HEK293 (cell line): ENCODE data around the gene PRTG.
"Not testable (repeated sequence)": the region's sequence is repeated elsewhere in the genome, so short reads cannot be mapped to it uniquely, and the experiment has no call there.

Experiments
- CTCF ChIA-PET: fragments of 350-600 bp; formaldehyde crosslinking; extraction: SDS; loops from one replicate; lab custom pipeline; 2021; ENCODE audit warnings: antibody characterized with exemption; lab: Yijun Ruan, JAX
- POLR2A ChIA-PET: fragments of 300-600 bp; formaldehyde crosslinking; extraction: SDS; loops from one replicate; lab custom pipeline; 2020; ENCODE audit warnings: antibody characterized with exemption, inconsistent platforms; lab: Yijun Ruan, JAX
- H3K27ac ChIP-seq: fragments of 200-500 bp; sonication (Bioruptor generic); 2 replicates; pipeline ENCODE4 v1.5.1; 2014; ENCODE audit warnings: low read depth, low read length, control low read depth, inconsistent platforms; ENCODE audit errors: extremely low read depth
- H3K36me3 ChIP-seq, 2 experiments: fragments of 200-500 bp in 1 of 2; sonication (Bioruptor generic) in 1 of 2; 1 replicate in 1 of 2; 2 replicates in 1 of 2; pipeline ENCODE4 v1.5.1; 2014 to 2017; ENCODE audit warnings: inconsistent platforms in 2 of 2, low read length in 2 of 2; ENCODE audit not compliant: control insufficient read depth in 2 of 2, insufficient read depth in 1 of 2
- H3K4me1 ChIP-seq: fragments of 200-500 bp; sonication (Bioruptor generic); 2 replicates; pipeline ENCODE4 v1.5.1; 2014; ENCODE audit warnings: mild to moderate bottlenecking, low read length, inconsistent platforms; ENCODE audit not compliant: control insufficient read depth, insufficient read depth
- H3K4me3 ChIP-seq: 2 replicates; pipeline ENCODE4 v1.5.1; 2011; ENCODE audit warnings: low read depth, mild to moderate bottlenecking, control low read depth, low read length, moderate library complexity
- H3K9me3 ChIP-seq: fragments of 200-500 bp; sonication (Bioruptor generic); 2 replicates; pipeline ENCODE4 v1.5.1; 2014; ENCODE audit warnings: low read depth, low read length, inconsistent platforms; ENCODE audit not compliant: control insufficient read depth, insufficient read depth
- BCL11B ChIP-seq: fragments of 450-650 bp; formaldehyde crosslinking; IDR thresholded peaks from 2 replicates; pipeline ENCODE4 v1.5.1; 2016; ENCODE audit warnings: low read depth, missing biosample characterization, missing genetic modification characterization
- KLF1 ChIP-seq: fragments of 450-650 bp; formaldehyde crosslinking; IDR thresholded peaks from 2 replicates; pipeline ENCODE4 v1.5.1; 2016; ENCODE audit warnings: missing biosample characterization, missing genetic modification characterization
- KLF8 ChIP-seq: fragments of 450-650 bp; formaldehyde crosslinking; IDR thresholded peaks from 2 replicates; pipeline ENCODE4 v1.5.1; 2016; ENCODE audit warnings: missing biosample characterization, missing genetic modification characterization
- MEIS1 ChIP-seq: sonication (generic); formaldehyde crosslinking; IDR thresholded peaks from 2 replicates; pipeline ENCODE4 v1.8.1; 2022; ENCODE audit warnings: missing genetic modification reagents, mild to moderate bottlenecking, borderline replicate concordance
- RBAK ChIP-seq: fragments of 450-650 bp; formaldehyde crosslinking; IDR thresholded peaks from 2 replicates; pipeline ENCODE4 v1.5.1; 2016; ENCODE audit warnings: missing biosample characterization, missing genetic modification characterization
- REST ChIP-seq: fragments of 450-650 bp; formaldehyde crosslinking; IDR thresholded peaks from 2 replicates; pipeline ENCODE4 v1.5.1; 2016; ENCODE audit warnings: missing biosample characterization, missing genetic modification characterization
- SCRT2 ChIP-seq: fragments of 450-650 bp; formaldehyde crosslinking; IDR thresholded peaks from 2 replicates; pipeline ENCODE4 v1.5.1; 2016; ENCODE audit warnings: missing biosample characterization, missing genetic modification characterization
- TCF7L2 ChIP-seq: IDR thresholded peaks from 2 replicates; pipeline ENCODE4 v1.6.1; 2011; ENCODE audit warnings: low read depth, mild to moderate bottlenecking, inconsistent platforms, low read length, moderate library complexity, borderline replicate concordance
- ZBTB20 ChIP-seq: fragments of 450-650 bp; formaldehyde crosslinking; IDR thresholded peaks from 2 replicates; pipeline ENCODE4 v1.5.1; 2016; ENCODE audit warnings: missing biosample characterization, missing genetic modification characterization
- ZBTB21 ChIP-seq: fragments of 450-650 bp; formaldehyde crosslinking; IDR thresholded peaks from 2 replicates; pipeline ENCODE4 v1.5.1; 2017; ENCODE audit warnings: missing biosample characterization, missing genetic modification characterization
- ZBTB48 ChIP-seq: fragments of 450-650 bp; formaldehyde crosslinking; IDR thresholded peaks from 2 replicates; pipeline ENCODE4 v1.5.1; 2016; ENCODE audit warnings: missing biosample characterization, missing genetic modification characterization
- ZFP41 ChIP-seq: fragments of 450-650 bp; formaldehyde crosslinking; IDR thresholded peaks from 2 replicates; pipeline ENCODE4 v1.5.1; 2016; ENCODE audit warnings: missing biosample characterization, missing genetic modification characterization, borderline replicate concordance
- ZNF10 ChIP-seq: fragments of 450-650 bp; formaldehyde crosslinking; IDR thresholded peaks from 2 replicates; pipeline ENCODE4 v1.5.1; 2017; ENCODE audit warnings: missing biosample characterization, missing genetic modification characterization
- ZNF132 ChIP-seq: fragments of 450-650 bp; formaldehyde crosslinking; IDR thresholded peaks from 2 replicates; pipeline ENCODE4 v1.5.1; 2017; ENCODE audit warnings: missing biosample characterization, missing genetic modification characterization, borderline replicate concordance
- ZNF211 ChIP-seq: fragments of 450-650 bp; formaldehyde crosslinking; IDR thresholded peaks from 2 replicates; pipeline ENCODE4 v1.5.1; 2016; ENCODE audit warnings: low read depth, missing biosample characterization, missing genetic modification characterization
- ZNF585B ChIP-seq: fragments of 450-650 bp; formaldehyde crosslinking; IDR thresholded peaks from 2 replicates; pipeline ENCODE4 v1.5.1; 2016; ENCODE audit warnings: missing biosample characterization, missing genetic modification characterization
- ZNF654 ChIP-seq: fragments of 450-650 bp; formaldehyde crosslinking; IDR thresholded peaks from 2 replicates; pipeline ENCODE4 v1.5.1; 2016; ENCODE audit warnings: low read depth, missing biosample characterization, missing genetic modification characterization
- ZNF76 ChIP-seq: fragments of 450-650 bp; formaldehyde crosslinking; IDR thresholded peaks from 2 replicates; pipeline ENCODE4; 2016; ENCODE audit warnings: low read depth, missing biosample characterization, missing genetic modification characterization, borderline replicate concordance
- ZNF777 ChIP-seq: fragments of 450-650 bp; formaldehyde crosslinking; IDR thresholded peaks from 2 replicates; pipeline ENCODE4 v1.5.1; 2017; ENCODE audit warnings: missing biosample characterization, missing genetic modification characterization, borderline replicate concordance
- ZNF785 ChIP-seq: fragments of 450-650 bp; formaldehyde crosslinking; IDR thresholded peaks from 2 replicates; pipeline ENCODE4 v1.5.1; 2016; ENCODE audit warnings: missing biosample characterization, missing genetic modification characterization
- ZNF837 ChIP-seq: fragments of 450-650 bp; formaldehyde crosslinking; IDR thresholded peaks from 2 replicates; pipeline ENCODE4 v1.5.1; 2016; ENCODE audit warnings: missing biosample characterization, missing genetic modification characterization
- ZSCAN16 ChIP-seq: fragments of 450-650 bp; formaldehyde crosslinking; IDR thresholded peaks from 2 replicates; pipeline ENCODE4 v1.5.1; 2016; ENCODE audit warnings: missing biosample characterization, missing genetic modification characterization
- ZSCAN23 ChIP-seq: fragments of 450-650 bp; formaldehyde crosslinking; IDR thresholded peaks from 2 replicates; pipeline ENCODE4 v1.5.1; 2016; ENCODE audit warnings: missing biosample characterization, missing genetic modification characterization
- TF ChIP-seq, protein P1 (sequence below): fragments of 450-650 bp; formaldehyde crosslinking; IDR thresholded peaks from 2 replicates; pipeline ENCODE4 v1.5.1; 2016; ENCODE audit warnings: missing biosample characterization, missing genetic modification characterization

Gene PRTG

DNA sequence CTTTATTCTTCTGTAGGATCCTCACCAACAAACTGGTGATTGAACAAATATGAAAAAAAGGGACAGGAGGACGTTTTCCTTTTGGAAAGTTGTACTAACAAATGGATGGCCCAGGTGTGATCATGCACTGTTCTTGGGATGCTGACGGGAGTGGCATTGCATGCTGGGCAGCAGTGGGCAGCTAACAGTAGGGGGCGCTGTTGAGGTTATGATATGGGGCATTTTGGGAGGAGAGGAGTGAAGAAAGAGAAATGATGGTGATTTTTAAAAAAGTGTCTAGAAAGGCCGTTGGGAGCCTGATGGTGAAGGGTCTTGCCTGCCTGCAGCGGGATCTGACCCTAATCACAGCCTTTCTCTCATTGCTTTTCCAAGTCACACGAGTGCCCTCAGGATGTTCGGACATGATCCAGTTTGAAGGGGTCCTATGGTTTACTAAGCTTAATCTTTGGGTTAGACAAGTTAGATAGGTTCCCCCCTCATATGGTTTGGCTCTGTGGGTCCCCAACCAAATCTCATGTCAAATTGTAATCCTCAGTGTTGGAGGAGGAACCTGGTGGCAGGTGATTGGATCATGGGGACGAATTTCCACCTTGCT is 46.2 kb upstream of the PRTG start (continued):
- TF ChIP-seq ZNF10 (tag by site-specific recombination), result no peak
- TF ChIP-seq ZNF585B (tag by site-specific recombination), result no peak
- no peak for TF ChIP-seq ZBTB20
- no peak for TF ChIP-seq ZNF777
- TF ChIP-seq ZNF76 (tag by site-specific recombination), result no peak
- no peak for TF ChIP-seq ZFP41 (tag by site-specific recombination)
- TF ChIP-seq TCF7L2, result no peak
- TF ChIP-seq ZNF654, result peak; percentile 19; the same call in 1 of the 2 replicates
- no peak for TF ChIP-seq ZNF785 (tag by site-specific recombination)

DNA sequence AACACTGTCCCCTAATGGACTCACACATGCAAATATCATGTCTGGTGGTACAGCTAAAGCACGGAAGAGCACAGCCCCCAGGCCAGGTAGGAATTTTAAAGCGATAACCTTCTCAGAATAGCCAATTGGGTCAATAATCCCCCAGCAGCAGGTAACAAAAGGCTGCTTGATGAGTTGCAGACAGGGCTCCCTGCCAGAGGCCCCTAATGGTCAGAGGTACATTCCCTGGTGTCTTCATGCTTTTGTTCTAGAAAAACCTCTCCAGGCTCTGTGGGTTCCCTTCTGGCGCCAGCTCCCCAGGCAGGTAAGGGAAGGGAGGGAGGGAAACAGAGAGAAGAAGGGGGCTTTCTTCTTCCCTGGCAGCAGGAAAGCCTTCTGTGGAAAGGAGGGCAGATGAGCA is 43.4 kb upstream of the PRTG start:
- Histone ChIP-seq H3K4me3 (no peak overlapping the region), H3K27ac (no peak overlapping the region), H3K4me1 (0 out of 2 replicates have a peak, but pooled peaks cover 3% of the 10 kb centered on the region)
- CTCF ChIA-PET, result interaction anchor here (0.6 to 1.0 kb wide), 4 partner anchors 9 to 91 kb away, joined by 3 read pairs; no protein-coding TSS in a partner anchor
- TF ChIP-seq ZSCAN23 (no peak), KLF8 (no peak), ZNF132 (tag by site-specific recombination) (no peak)
- TF ChIP-seq, all 188 proteins: peak for 0
- POLR2A ChIA-PET, result no interaction called here
- Histone ChIP-seq H3K36me3 (no peaks in the 10 kb centered on the region), H3K9me3 (no peaks in the 10 kb centered on the region)

DNA sequence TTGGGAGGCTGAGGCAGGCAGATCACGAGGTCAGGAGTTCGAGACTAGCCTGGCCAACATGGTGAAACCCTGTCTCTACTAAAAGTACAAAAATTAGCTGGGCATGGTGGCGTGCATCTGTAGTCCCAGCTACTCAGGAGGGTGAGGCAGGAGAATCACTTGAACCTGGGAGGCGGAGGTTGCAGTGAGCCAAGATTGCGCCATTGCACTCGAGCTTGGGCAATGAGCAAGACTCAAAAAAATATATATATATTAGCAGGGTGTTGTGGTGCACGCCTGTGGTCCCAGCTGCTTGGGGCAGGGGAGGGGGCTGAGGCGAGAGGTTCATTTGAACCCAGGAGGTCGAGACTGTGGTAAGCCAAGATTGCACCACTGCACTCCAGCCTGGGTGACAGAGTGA is 42.6 kb upstream of the PRTG start:
- not testable (repeated sequence) for H3K36me3 ChIP-seq

DNA sequence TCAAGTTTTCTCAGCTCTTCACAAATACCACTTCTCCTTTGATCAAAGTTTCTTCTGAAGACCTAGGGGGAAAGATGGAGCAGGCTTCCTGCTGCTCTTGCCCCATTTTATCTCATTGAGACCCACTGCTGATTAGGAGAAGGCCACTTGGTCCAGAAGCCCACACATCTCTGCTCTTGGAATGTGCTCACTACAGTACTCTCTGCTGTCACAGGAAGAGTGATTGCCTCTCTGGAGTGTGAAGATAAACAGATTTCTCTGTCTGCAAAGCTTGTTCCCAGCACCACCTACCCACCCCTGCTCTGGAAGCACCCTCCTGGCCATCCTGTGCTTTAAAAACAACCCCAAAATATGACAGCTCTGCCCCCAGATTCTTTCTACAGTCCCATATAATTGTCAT is 41.3 kb upstream of the PRTG start:
- Histone ChIP-seq H3K9me3 (no peaks in the 10 kb centered on the region), H3K4me1 (0 out of 2 replicates have a peak, but pooled peaks cover 2% of the 10 kb centered on the region), H3K27ac (peak overlapping the region; percentile 16; the same call in 1 of the 2 replicates), H3K36me3 (no peaks in the 10 kb centered on the region), H3K4me3 (no peak overlapping the region)
- TF ChIP-seq REST (tag by site-specific recombination) (no peak), ZBTB20 (0 out of 2 replicates have a peak, but pooled peaks have one; percentile 13)
- POLR2A ChIA-PET, result no interaction called here
- CTCF ChIA-PET, result no interaction called here

More for the DNA sequence above, 42.6 kb upstream of the PRTG start:
- H3K9me3 ChIP-seq, POLR2A ChIA-PET, H3K27ac ChIP-seq, H3K4me3 ChIP-seq, H3K4me1 ChIP-seq: not testable (repeated sequence)
- CTCF ChIA-PET, result interaction anchor here (0.6 to 0.8 kb wide), 2 partner anchors 15 to 90 kb away, joined by 3 read pairs; no protein-coding TSS in a partner anchor

GRCh38 chr15:55782901-55783300 is 39.9 kb upstream of the PRTG start:
- CTCF ChIA-PET, result interaction anchor here (0.6 to 1.7 kb wide), 4 partner anchors 9 to 29 kb away, joined by 3 to 6 read pairs (median 3); no protein-coding TSS in a partner anchor
- H3K4me1 ChIP-seq, result 0 out of 2 replicates have a peak, but pooled peaks cover 2% of the 10 kb centered on the region
- TF ChIP-seq KLF1 (tag by site-specific recombination), result no peak
- TF ChIP-seq, protein P1, sequence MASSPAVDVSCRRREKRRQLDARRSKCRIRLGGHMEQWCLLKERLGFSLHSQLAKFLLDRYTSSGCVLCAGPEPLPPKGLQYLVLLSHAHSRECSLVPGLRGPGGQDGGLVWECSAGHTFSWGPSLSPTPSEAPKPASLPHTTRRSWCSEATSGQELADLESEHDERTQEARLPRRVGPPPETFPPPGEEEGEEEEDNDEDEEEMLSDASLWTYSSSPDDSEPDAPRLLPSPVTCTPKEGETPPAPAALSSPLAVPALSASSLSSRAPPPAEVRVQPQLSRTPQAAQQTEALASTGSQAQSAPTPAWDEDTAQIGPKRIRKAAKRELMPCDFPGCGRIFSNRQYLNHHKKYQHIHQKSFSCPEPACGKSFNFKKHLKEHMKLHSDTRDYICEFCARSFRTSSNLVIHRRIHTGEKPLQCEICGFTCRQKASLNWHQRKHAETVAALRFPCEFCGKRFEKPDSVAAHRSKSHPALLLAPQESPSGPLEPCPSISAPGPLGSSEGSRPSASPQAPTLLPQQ (tag by site-specific recombination), result no peak
- TF ChIP-seq ZSCAN16, result no peak
- TF ChIP-seq ZBTB21, result no peak
- no peak for TF ChIP-seq ZNF837 (tag by site-specific recombination)
- TF ChIP-seq BCL11B (tag by site-specific recombination), result no peak
- no peak for TF ChIP-seq ZBTB48 (tag by site-specific recombination)
- no peak for TF ChIP-seq RBAK (tag by site-specific recombination)
- TF ChIP-seq SCRT2, result no peak
- no peak for TF ChIP-seq ZNF654
- TF ChIP-seq MEIS1 (CRISPR knock-in tag), result no peak
- TF ChIP-seq ZNF211, result no peak

More at GRCh38 chr15:55782901-55783300, 39.9 kb upstream of the PRTG start:
- H3K4me3 ChIP-seq, result no peak overlapping the region
- H3K27ac ChIP-seq, result no peak overlapping the region
- H3K9me3 ChIP-seq, result no peaks in the 10 kb centered on the region
- POLR2A ChIA-PET, result no interaction called here
- H3K36me3 ChIP-seq, result no peaks in the 10 kb centered on the region
